Measurements from ENCODE around the gene MBNL1. TPM values are rescaled to one million over a fixed set of nuclear protein-coding genes. Genes with fewer than 3 reads are reported as not detected.
A peak's percentile ranks its signal among the peaks of the same experiment; 100 is the strongest.

Gene MBNL1
- total and polyA plus RNA-seq, 2 donors, result 113 to 300 TPM

- no peak for DNase-seq (ENCODE audit: extremely low spot score)
- H3K36me3 ChIP-seq (ENCODE audit: insufficient read depth), result no peaks in the 10 kb centered on the region
- no peak overlapping the region for H3K4me3 ChIP-seq (ENCODE audit: low read depth, low read length)
- peaks cover 1% of the 10 kb centered on the region for H3K4me1 ChIP-seq (ENCODE audit: insufficient read depth)
- WGBS, result 42% methylated on average over 5 of the region's 5 CpGs
- peak overlapping the region; percentile 77 for H3K27ac ChIP-seq (ENCODE audit: low read depth)
Measured at GRCh38 chr3:152271501-152272236, 2.9 kb downstream of the MBNL1 start.

GRCh38 chr3:152272771-152273242, 4.1 kb downstream of the MBNL1 start:
- peaks cover 1% of the 10 kb centered on the region for H3K4me1 ChIP-seq (ENCODE audit: insufficient read depth)
- H3K36me3 ChIP-seq (ENCODE audit: insufficient read depth), result no peaks in the 10 kb centered on the region
- H3K4me3 ChIP-seq (ENCODE audit: low read depth, low read length), result no peak overlapping the region
- no peak for DNase-seq (ENCODE audit: extremely low spot score)
- WGBS, result 42% methylated on average over 3 of the region's 3 CpGs
- no peak overlapping the region for H3K27ac ChIP-seq (ENCODE audit: low read depth)

- WGBS, result 67% methylated on average over 1 of the region's 1 CpG
- peaks cover 1% of the 10 kb centered on the region for H3K4me1 ChIP-seq (ENCODE audit: insufficient read depth)
Measured at GRCh38 chr3:152276681-152277080, 8.0 kb downstream of the MBNL1 start.

GRCh38 chr3:152277198-152277597, 8.5 kb downstream of the MBNL1 start:
- DNase-seq (ENCODE audit: extremely low spot score), result no peak
- H3K4me3 ChIP-seq (ENCODE audit: low read depth, low read length), result no peak overlapping the region
- 15% methylated on average over 1 of the region's 1 CpG for WGBS
- H3K36me3 ChIP-seq (ENCODE audit: insufficient read depth), result no peaks in the 10 kb centered on the region
- no peak overlapping the region for H3K27ac ChIP-seq (ENCODE audit: low read depth)
- H3K4me1 ChIP-seq (ENCODE audit: insufficient read depth), result peaks cover 1% of the 10 kb centered on the region

More at GRCh38 chr3:152276681-152277080, 8.0 kb downstream of the MBNL1 start:
- no peak overlapping the region for H3K4me3 ChIP-seq (ENCODE audit: low read depth, low read length)
- H3K27ac ChIP-seq (ENCODE audit: low read depth), result no peak overlapping the region
- no peaks in the 10 kb centered on the region for H3K36me3 ChIP-seq (ENCODE audit: insufficient read depth)
- no peak for DNase-seq (ENCODE audit: extremely low spot score)

GRCh38 chr3:152278756-152279427, 10.2 kb downstream of the MBNL1 start:
- DNase-seq (ENCODE audit: extremely low spot score), result no peak
- no peaks in the 10 kb centered on the region for H3K36me3 ChIP-seq (ENCODE audit: insufficient read depth)
- peak overlapping the region; percentile 38 for H3K27ac ChIP-seq (ENCODE audit: low read depth)
- 66% methylated on average over 6 of the region's 6 CpGs for WGBS
- peaks cover 1% of the 10 kb centered on the region for H3K4me1 ChIP-seq (ENCODE audit: insufficient read depth)
- no peak overlapping the region for H3K4me3 ChIP-seq (ENCODE audit: low read depth, low read length)

- DNase-seq (ENCODE audit: extremely low spot score), result no peak
- WGBS, result 88% methylated on average over 3 of the region's 3 CpGs
- Histone ChIP-seq H3K4me1 (ENCODE audit: insufficient read depth) (peaks cover 1% of the 10 kb centered on the region), H3K36me3 (ENCODE audit: insufficient read depth) (no peaks in the 10 kb centered on the region), H3K4me3 (ENCODE audit: low read depth, low read length) (no peak overlapping the region), H3K27ac (ENCODE audit: low read depth) (no peak overlapping the region)
Measured at GRCh38 chr3:152279479-152279878, 10.8 kb downstream of the MBNL1 start.

GRCh38 chr3:152280539-152280938, 11.8 kb downstream of the MBNL1 start:
- Histone ChIP-seq H3K27ac (ENCODE audit: low read depth) (no peak overlapping the region), H3K36me3 (ENCODE audit: insufficient read depth) (no peaks in the 10 kb centered on the region), H3K4me1 (ENCODE audit: insufficient read depth) (peaks cover 1% of the 10 kb centered on the region), H3K4me3 (ENCODE audit: low read depth, low read length) (no peak overlapping the region)
- no peak for DNase-seq (ENCODE audit: extremely low spot score)
- 38% methylated on average over 3 of the region's 3 CpGs for WGBS

- no peak overlapping the region for H3K4me3 ChIP-seq (ENCODE audit: low read depth, low read length)
- no peak for DNase-seq (ENCODE audit: extremely low spot score)
- H3K27ac ChIP-seq (ENCODE audit: low read depth), result peak overlapping the region; percentile 10
- WGBS, result 64% methylated on average over 2 of the region's 2 CpGs
- no peaks in the 10 kb centered on the region for H3K36me3 ChIP-seq (ENCODE audit: insufficient read depth)
- H3K4me1 ChIP-seq (ENCODE audit: insufficient read depth), result peaks cover 1% of the 10 kb centered on the region
Measured at GRCh38 chr3:152281133-152281713, 12.5 kb downstream of the MBNL1 start.

- DNase-seq (ENCODE audit: extremely low spot score), result no peak
Measured at GRCh38 chr3:152282813-152283212, 14.1 kb downstream of the MBNL1 start.

GRCh38 chr3:152283492-152284381, 15.0 kb downstream of the MBNL1 start:
- H3K4me3 ChIP-seq (ENCODE audit: low read depth, low read length), result no peak overlapping the region
- no peaks in the 10 kb centered on the region for H3K36me3 ChIP-seq (ENCODE audit: insufficient read depth)
- no peak for DNase-seq (ENCODE audit: extremely low spot score)
- peaks cover 1% of the 10 kb centered on the region for H3K4me1 ChIP-seq (ENCODE audit: insufficient read depth)
- 95% methylated on average over 2 of the region's 2 CpGs for WGBS
- H3K27ac ChIP-seq (ENCODE audit: low read depth), result no peak overlapping the region

More at GRCh38 chr3:152282813-152283212, 14.1 kb downstream of the MBNL1 start:
- H3K4me3 ChIP-seq (ENCODE audit: low read depth, low read length), result no peak overlapping the region
- no peak overlapping the region for H3K27ac ChIP-seq (ENCODE audit: low read depth)
- H3K36me3 ChIP-seq (ENCODE audit: insufficient read depth), result no peaks in the 10 kb centered on the region
- 34% methylated on average over 1 of the region's 1 CpG for WGBS
- peaks cover 1% of the 10 kb centered on the region for H3K4me1 ChIP-seq (ENCODE audit: insufficient read depth)

- H3K4me3 ChIP-seq (ENCODE audit: low read depth, low read length), result no peak overlapping the region
- no peak overlapping the region for H3K27ac ChIP-seq (ENCODE audit: low read depth)
- WGBS, result 75% methylated on average over 3 of the region's 3 CpGs
- H3K36me3 ChIP-seq (ENCODE audit: insufficient read depth), result no peaks in the 10 kb centered on the region
- H3K4me1 ChIP-seq (ENCODE audit: insufficient read depth), result peaks cover 1% of the 10 kb centered on the region
- no peak for DNase-seq (ENCODE audit: extremely low spot score)
Measured at GRCh38 chr3:152284906-152285305, 16.2 kb downstream of the MBNL1 start.

GRCh38 chr3:152285509-152285908, 16.8 kb downstream of the MBNL1 start:
- Histone ChIP-seq H3K27ac (ENCODE audit: low read depth) (no peak overlapping the region), H3K4me1 (ENCODE audit: insufficient read depth) (peaks cover 1% of the 10 kb centered on the region), H3K4me3 (ENCODE audit: low read depth, low read length) (no peak overlapping the region), H3K36me3 (ENCODE audit: insufficient read depth) (no peaks in the 10 kb centered on the region)
- DNase-seq (ENCODE audit: extremely low spot score), result no peak
- 95% methylated on average over 5 of the region's 5 CpGs for WGBS

- H3K27ac ChIP-seq (ENCODE audit: low read depth), result no peak overlapping the region
Measured at GRCh38 chr3:152287898-152288576, 19.3 kb downstream of the MBNL1 start.

More at GRCh38 chr3:152287898-152288576, 19.3 kb downstream of the MBNL1 start:
- H3K4me1 ChIP-seq (ENCODE audit: insufficient read depth), result peaks cover 4% of the 10 kb centered on the region
- no peak for DNase-seq (ENCODE audit: extremely low spot score)
- no peaks in the 10 kb centered on the region for H3K36me3 ChIP-seq (ENCODE audit: insufficient read depth)
- WGBS, result 54% methylated on average over 6 of the region's 6 CpGs
- no peak overlapping the region for H3K4me3 ChIP-seq (ENCODE audit: low read depth, low read length)
